ENCODE measurements around the gene C16orf82.

DNA sequence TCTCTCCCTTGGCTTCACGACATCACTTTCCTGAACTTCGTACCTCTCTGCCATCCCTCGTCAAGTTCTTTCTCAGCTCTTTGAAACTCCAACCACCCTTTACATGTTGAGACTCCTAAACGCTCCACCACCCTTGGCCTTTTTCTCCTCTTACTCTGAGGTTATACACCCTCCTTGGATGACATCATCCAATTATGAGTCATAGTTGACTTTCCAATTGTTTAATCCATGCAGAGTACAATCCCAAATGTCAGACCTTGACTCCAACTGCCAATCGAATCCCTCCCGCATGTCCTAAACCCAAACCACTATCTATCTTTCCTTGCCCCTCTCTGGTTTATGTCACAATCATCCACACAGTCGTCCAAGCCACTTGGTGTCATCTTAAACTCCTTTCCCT lies 18.4 kb upstream of the C16orf82 start:
- TF ChIP-seq POLR2A (IDR thresholded peaks at IDR 0.05; ENCODE audit: low read depth, low read length), result no peak
- no peak for TF ChIP-seq POLR2AphosphoS5 (IDR thresholded peaks at IDR 0.05; ENCODE audit: low read depth, low read length)
- no peak for TF ChIP-seq TAF1 (IDR thresholded peaks at IDR 0.05; ENCODE audit: low read depth, low read length)
- TF ChIP-seq PAX5 (IDR thresholded peaks at IDR 0.05; ENCODE audit: insufficient read depth, low read length, severe bottlenecking), result no peak
- no peak for TF ChIP-seq POU2F2 (IDR thresholded peaks at IDR 0.05; ENCODE audit: low read depth, low read length)
- no peak for TF ChIP-seq SPI1 (IDR thresholded peaks at IDR 0.05; ENCODE audit: low read depth, low read length)

Measured in GM12891 (cell line).